ENCODE measurements around the gene SEPTIN5.

DNA sequence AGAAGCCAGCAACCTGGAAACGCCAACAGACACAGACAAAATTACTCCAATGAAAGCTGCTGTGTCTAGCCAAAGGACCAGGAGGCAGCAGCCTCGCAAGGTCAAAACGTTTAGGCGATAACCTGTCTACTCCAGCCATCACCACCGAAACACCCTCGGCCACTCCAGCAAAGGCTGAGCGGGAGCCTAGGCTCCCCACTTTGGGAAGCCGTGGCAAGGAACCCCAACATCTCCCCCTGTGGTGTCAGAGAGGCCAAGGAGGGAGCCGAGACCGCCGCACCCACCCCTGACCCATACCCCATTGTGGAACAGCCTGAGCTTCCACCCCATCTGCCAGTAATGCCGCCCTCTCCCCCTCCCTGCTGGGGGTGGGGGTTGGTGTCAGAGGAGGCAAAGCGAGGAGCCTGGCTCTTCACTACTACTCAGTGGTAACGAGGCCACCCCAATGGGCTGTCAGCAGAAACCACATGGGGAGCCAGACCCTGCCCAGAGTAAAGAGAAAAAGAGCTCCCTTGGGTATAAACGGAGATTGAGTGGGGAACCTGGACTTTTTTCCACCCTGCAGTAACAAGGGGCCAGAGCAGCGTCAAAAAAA lies 33.9 kb upstream of the SEPTIN5 start:
- TF ChIP-seq, protein P1, sequence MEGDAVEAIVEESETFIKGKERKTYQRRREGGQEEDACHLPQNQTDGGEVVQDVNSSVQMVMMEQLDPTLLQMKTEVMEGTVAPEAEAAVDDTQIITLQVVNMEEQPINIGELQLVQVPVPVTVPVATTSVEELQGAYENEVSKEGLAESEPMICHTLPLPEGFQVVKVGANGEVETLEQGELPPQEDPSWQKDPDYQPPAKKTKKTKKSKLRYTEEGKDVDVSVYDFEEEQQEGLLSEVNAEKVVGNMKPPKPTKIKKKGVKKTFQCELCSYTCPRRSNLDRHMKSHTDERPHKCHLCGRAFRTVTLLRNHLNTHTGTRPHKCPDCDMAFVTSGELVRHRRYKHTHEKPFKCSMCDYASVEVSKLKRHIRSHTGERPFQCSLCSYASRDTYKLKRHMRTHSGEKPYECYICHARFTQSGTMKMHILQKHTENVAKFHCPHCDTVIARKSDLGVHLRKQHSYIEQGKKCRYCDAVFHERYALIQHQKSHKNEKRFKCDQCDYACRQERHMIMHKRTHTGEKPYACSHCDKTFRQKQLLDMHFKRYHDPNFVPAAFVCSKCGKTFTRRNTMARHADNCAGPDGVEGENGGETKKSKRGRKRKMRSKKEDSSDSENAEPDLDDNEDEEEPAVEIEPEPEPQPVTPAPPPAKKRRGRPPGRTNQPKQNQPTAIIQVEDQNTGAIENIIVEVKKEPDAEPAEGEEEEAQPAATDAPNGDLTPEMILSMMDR (conservative IDR thresholded peaks at IDR 0.05; ENCODE audit: low read depth in 2 of 2) = no peak
- TF ChIP-seq POLR2AphosphoS5 (IDR thresholded peaks at IDR 0.05; ENCODE audit: low read depth) = no peak
- no peak for TF ChIP-seq JUNB (IDR thresholded peaks at IDR 0.05; ENCODE audit: unreplicated experiment)
- TF ChIP-seq, protein P2, sequence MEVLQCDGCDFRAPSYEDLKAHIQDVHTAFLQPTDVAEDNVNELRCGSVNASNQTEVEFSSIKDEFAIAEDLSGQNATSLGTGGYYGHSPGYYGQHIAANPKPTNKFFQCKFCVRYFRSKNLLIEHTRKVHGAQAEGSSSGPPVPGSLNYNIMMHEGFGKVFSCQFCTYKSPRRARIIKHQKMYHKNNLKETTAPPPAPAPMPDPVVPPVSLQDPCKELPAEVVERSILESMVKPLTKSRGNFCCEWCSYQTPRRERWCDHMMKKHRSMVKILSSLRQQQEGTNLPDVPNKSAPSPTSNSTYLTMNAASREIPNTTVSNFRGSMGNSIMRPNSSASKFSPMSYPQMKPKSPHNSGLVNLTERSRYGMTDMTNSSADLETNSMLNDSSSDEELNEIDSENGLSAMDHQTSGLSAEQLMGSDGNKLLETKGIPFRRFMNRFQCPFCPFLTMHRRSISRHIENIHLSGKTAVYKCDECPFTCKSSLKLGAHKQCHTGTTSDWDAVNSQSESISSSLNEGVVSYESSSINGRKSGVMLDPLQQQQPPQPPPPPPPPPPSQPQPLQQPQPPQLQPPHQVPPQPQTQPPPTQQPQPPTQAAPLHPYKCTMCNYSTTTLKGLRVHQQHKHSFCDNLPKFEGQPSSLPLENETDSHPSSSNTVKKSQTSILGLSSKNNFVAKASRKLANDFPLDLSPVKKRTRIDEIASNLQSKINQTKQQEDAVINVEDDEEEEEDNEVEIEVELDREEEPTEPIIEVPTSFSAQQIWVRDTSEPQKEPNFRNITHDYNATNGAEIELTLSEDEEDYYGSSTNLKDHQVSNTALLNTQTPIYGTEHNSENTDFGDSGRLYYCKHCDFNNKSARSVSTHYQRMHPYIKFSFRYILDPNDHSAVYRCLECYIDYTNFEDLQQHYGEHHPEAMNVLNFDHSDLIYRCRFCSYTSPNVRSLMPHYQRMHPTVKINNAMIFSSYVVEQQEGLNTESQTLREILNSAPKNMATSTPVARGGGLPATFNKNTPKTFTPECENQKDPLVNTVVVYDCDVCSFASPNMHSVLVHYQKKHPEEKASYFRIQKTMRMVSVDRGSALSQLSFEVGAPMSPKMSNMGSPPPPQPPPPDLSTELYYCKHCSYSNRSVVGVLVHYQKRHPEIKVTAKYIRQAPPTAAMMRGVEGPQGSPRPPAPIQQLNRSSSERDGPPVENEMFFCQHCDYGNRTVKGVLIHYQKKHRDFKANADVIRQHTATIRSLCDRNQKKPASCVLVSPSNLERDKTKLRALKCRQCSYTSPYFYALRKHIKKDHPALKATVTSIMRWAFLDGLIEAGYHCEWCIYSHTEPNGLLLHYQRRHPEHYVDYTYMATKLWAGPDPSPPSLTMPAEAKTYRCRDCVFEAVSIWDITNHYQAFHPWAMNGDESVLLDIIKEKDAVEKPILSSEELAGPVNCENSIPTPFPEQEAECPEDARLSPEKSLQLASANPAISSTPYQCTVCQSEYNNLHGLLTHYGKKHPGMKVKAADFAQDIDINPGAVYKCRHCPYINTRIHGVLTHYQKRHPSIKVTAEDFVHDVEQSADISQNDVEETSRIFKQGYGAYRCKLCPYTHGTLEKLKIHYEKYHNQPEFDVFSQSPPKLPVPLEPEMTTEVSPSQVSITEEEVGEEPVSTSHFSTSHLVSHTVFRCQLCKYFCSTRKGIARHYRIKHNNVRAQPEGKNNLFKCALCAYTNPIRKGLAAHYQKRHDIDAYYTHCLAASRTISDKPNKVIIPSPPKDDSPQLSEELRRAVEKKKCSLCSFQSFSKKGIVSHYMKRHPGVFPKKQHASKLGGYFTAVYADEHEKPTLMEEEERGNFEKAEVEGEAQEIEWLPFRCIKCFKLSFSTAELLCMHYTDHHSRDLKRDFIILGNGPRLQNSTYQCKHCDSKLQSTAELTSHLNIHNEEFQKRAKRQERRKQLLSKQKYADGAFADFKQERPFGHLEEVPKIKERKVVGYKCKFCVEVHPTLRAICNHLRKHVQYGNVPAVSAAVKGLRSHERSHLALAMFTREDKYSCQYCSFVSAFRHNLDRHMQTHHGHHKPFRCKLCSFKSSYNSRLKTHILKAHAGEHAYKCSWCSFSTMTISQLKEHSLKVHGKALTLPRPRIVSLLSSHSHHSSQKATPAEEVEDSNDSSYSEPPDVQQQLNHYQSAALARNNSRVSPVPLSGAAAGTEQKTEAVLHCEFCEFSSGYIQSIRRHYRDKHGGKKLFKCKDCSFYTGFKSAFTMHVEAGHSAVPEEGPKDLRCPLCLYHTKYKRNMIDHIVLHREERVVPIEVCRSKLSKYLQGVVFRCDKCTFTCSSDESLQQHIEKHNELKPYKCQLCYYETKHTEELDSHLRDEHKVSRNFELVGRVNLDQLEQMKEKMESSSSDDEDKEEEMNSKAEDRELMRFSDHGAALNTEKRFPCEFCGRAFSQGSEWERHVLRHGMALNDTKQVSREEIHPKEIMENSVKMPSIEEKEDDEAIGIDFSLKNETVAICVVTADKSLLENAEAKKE (CRISPR knock-in tag; IDR thresholded peaks at IDR 0.05) = no peak
- no peak for TF ChIP-seq EZH2 (IDR thresholded peaks at IDR 0.05; ENCODE audit: low read depth, unreplicated experiment)
- TF ChIP-seq, protein P3, sequence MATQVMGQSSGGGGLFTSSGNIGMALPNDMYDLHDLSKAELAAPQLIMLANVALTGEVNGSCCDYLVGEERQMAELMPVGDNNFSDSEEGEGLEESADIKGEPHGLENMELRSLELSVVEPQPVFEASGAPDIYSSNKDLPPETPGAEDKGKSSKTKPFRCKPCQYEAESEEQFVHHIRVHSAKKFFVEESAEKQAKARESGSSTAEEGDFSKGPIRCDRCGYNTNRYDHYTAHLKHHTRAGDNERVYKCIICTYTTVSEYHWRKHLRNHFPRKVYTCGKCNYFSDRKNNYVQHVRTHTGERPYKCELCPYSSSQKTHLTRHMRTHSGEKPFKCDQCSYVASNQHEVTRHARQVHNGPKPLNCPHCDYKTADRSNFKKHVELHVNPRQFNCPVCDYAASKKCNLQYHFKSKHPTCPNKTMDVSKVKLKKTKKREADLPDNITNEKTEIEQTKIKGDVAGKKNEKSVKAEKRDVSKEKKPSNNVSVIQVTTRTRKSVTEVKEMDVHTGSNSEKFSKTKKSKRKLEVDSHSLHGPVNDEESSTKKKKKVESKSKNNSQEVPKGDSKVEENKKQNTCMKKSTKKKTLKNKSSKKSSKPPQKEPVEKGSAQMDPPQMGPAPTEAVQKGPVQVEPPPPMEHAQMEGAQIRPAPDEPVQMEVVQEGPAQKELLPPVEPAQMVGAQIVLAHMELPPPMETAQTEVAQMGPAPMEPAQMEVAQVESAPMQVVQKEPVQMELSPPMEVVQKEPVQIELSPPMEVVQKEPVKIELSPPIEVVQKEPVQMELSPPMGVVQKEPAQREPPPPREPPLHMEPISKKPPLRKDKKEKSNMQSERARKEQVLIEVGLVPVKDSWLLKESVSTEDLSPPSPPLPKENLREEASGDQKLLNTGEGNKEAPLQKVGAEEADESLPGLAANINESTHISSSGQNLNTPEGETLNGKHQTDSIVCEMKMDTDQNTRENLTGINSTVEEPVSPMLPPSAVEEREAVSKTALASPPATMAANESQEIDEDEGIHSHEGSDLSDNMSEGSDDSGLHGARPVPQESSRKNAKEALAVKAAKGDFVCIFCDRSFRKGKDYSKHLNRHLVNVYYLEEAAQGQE (IDR thresholded peaks at IDR 0.05; ENCODE audit: unreplicated experiment) = no peak
- no peak for TF ChIP-seq EZH2phosphoT487 (IDR thresholded peaks at IDR 0.05; ENCODE audit: unreplicated experiment)
- TF ChIP-seq CREB1 (CRISPR knock-in tag; IDR thresholded peaks at IDR 0.05; ENCODE audit: low read depth) = no peak
